GM12878 (cell line): Measurements from ENCODE around the gene TRIP12. TPM values are rescaled to one million over a fixed set of nuclear protein-coding genes. Genes with fewer than 3 reads are reported as not detected.

Experiments used
- ATAC-seq: fragments of 200-7000 bp; cut with Tn5 transposase; 3 replicates; pipeline ENCODE4 v1.9.1; 2020; ENCODE audit warnings: mild to moderate bottlenecking, moderate library complexity
- BruUV-seq: library from RNA; stranded (reverse); fragments of 400-500 nt; replicated peaks from 2 replicates; lab custom pipeline; 2021; lab: Mats Ljungman, UMichigan
- CTCF ChIA-PET: fragments of 300-600 bp; sonication (Branson Sonifier 250); formaldehyde crosslinking; extraction: SDS; loops from one replicate; lab custom pipeline; 2021; ENCODE audit warnings: inconsistent platforms; lab: Yijun Ruan, JAX
- POLR2A ChIA-PET: fragments of 350-600 bp; formaldehyde crosslinking; extraction: SDS; loops from one replicate; lab custom pipeline; 2021; ENCODE audit warnings: inconsistent platforms; lab: Charles Lee
- RAD21 ChIA-PET: fragments of 300-600 bp; sonication (Branson Sonifier 250); formaldehyde crosslinking; loops from one replicate; lab custom pipeline; 2023; ENCODE audit warnings: antibody characterized with exemption; ENCODE audit not compliant: unreplicated experiment; lab: Charles Lee
- SMC1A ChIA-PET: fragments of 300-600 bp; sonication (Branson Sonifier 250); formaldehyde crosslinking; loops from one replicate; lab custom pipeline; 2023; ENCODE audit not compliant: unreplicated experiment, uncharacterized antibody; lab: Charles Lee
- DNase-seq: peaks from one replicate; pipeline ENCODE4 v3.0.0-alpha.2; 2011; ENCODE audit warnings: low read depth, low spot score
- FAIRE-seq: peaks from 3 replicates; lab custom pipeline; 2011; peaks lifted over from hg19 to GRCh38; lab: Jason Lieb, UNC
- H2AFZ ChIP-seq: 2 replicates; pipeline ENCODE4 v1.6.0; 2011; ENCODE audit warnings: low read depth, low read length, control low read depth; ENCODE audit not compliant: control insufficient read depth
- H3K27ac ChIP-seq: 2 replicates; pipeline ENCODE4 v1.5.1; 2011; ENCODE audit warnings: control low read depth; ENCODE audit not compliant: control insufficient read depth, insufficient read depth
- H3K27me3 ChIP-seq, 2 experiments: replicated peaks in 1 of 2; 2 replicates each; pipeline versions ENCODE4 v1.6.0 to v1.6.1; 2011; ENCODE audit warnings: low read length in 1 of 2; ENCODE audit not compliant: control insufficient read depth in 2 of 2, insufficient read depth in 2 of 2
- H3K36me3 ChIP-seq, 2 experiments: 2 replicates each; pipeline ENCODE4 v1.5.1; 2011; ENCODE audit warnings: low read length in 1 of 2; ENCODE audit not compliant: control insufficient read depth in 2 of 2, insufficient read depth in 2 of 2
- H3K4me1 ChIP-seq: 2 replicates; pipeline ENCODE4 v1.6.1; 2011; ENCODE audit warnings: mild to moderate bottlenecking, low read length, moderate library complexity, mixed read lengths; ENCODE audit not compliant: control insufficient read depth, insufficient read depth
- H3K4me2 ChIP-seq: 2 replicates; pipeline ENCODE4 v1.6.0; 2011; ENCODE audit warnings: control low read depth; ENCODE audit not compliant: control insufficient read depth, insufficient read depth
- H3K4me3 ChIP-seq: fragments of 200-600 bp; sonication (generic); 2 replicates; pipeline ENCODE4 v1.5.1; 2016
- H3K79me2 ChIP-seq: 2 replicates; pipeline ENCODE4 v1.6.0; 2011; ENCODE audit warnings: low read length; ENCODE audit not compliant: control insufficient read depth, insufficient read depth
- H3K9ac ChIP-seq: 2 replicates; pipeline ENCODE4 v1.8.0; 2011; ENCODE audit warnings: low read length, control low read depth, mixed read lengths; ENCODE audit not compliant: control insufficient read depth, insufficient read depth
- H3K9me3 ChIP-seq: replicated peaks from 3 replicates; pipeline ENCODE4 v1.5.1; 2011; ENCODE audit warnings: mild to moderate bottlenecking, low read length; ENCODE audit not compliant: control insufficient read depth, insufficient read depth
- H4K20me1 ChIP-seq: 2 replicates; pipeline ENCODE4 v1.6.0; 2011; ENCODE audit not compliant: control insufficient read depth, insufficient read depth
- EGR1 ChIP-seq, 2 experiments: IDR thresholded peaks; 1 replicate in 1 of 2; 2 replicates in 1 of 2; pipeline ENCODE4 v1.6.1; 2011 to 2012; ENCODE audit warnings: low read depth in 2 of 2, low read length in 2 of 2, borderline replicate concordance in 1 of 2, mild to moderate bottlenecking in 1 of 2, moderate library complexity in 1 of 2
- KAT2A ChIP-seq: conservative IDR thresholded peaks from 2 replicates; pipeline ENCODE4 v1.6.1; 2011; ENCODE audit warnings: low read depth, low read length; ENCODE audit not compliant: control insufficient read depth
- MEF2A ChIP-seq: IDR thresholded peaks from 2 replicates; pipeline ENCODE4 v1.6.1; 2011; ENCODE audit warnings: low read depth, mild to moderate bottlenecking, low read length, moderate library complexity; ENCODE audit not compliant: insufficient read depth
- WGBS: methylation state at CpG from one replicate; pipeline ENCODE4 v1.1.6; 2016; ENCODE audit warnings: low lambda C conversion rate; ENCODE audit not compliant: insufficient replicate concordance, insufficient coverage; ENCODE audit errors: missing lambda C conversion rate; 5-methylcytosine and 5-hydroxymethylcytosine counted together
- in situ Hi-C: fragments of 300-500 bp; cut with MboI; formaldehyde crosslinking; loops from 9 replicates; pipeline ENCODE4 v1.14.3; 2018; ENCODE audit warnings: mixed read lengths
- intact Hi-C: fragments of 100-400 bp; cut with micrococcal nuclease; formaldehyde crosslinking; loops from one replicate; pipeline ENCODE4 v1.14.2; 2022; ENCODE audit not compliant: unreplicated experiment
- polyA plus RNA-seq, 11 experiments: library from polyadenylated mRNA; depleted of rRNA in 4 of 11; unstranded in 6 of 11; stranded (reverse) in 5 of 11; fragments of >200 nt; fragmentation: Nextera tagmentation in 4 of 11; fragmentation: Illumina TruSeq in 1 of 11; extraction: Ambion mirVana in 4 of 11; extraction: Trizol in 1 of 11; gene quantifications; 1 replicate in 1 of 11; 2 replicates in 10 of 11; pipeline versions ENCODE4 v1.2.1 to v1.2.3, GENCODE V29; 2011 to 2016; ENCODE audit warnings: inconsistent platforms in 2 of 11, missing spikeins in 2 of 11, low read depth in 1 of 11
- total RNA-seq, 4 experiments: library from RNA; depleted of rRNA in 3 of 4; stranded (reverse); fragments of >200 nt in 3 of 4; fragmentation: Illumina TruSeq in 1 of 4; extraction: Trizol in 1 of 4; gene quantifications; 2 replicates each; pipeline versions ENCODE4 v1.2.1 to v1.2.3, GENCODE V29; 2013 to 2021

The TRIP12 gene
- total and polyA plus RNA-seq, 10 of the 15 experiments (the other 5 are each of a cell fraction or from before 2014, with no cell fraction given): 23.1 to 207 (median 97.0) TPM

DNA sequence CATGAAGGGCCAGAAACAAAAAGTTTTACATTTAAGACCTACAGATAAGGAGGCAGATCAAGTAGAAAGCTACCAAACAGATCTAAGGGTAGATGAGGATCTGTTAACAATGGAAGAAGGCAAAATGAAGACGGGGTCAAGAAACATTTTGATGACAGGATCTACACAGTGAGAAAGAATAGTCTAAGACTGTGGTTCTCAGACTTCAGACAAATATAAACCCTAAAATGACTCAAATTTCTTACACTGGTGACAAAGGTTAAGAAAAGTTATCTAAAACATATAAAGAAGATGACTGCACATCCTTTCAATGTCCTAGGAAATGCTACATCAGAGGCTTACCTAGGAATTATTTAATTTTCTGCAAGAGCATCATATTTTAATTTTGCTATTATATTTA is 34.4 kb downstream of the TRIP12 start:
- intact Hi-C loops: no loop called here
- no peaks in the 10 kb centered on the region for H3K27me3 ChIP-seq
- H3K9ac ChIP-seq: no peak overlapping the region
- ChIA-PET POLR2A (interaction anchor here (1.8 kb wide), 1 partner anchor 11 kb away, joined by 5 read pairs; no protein-coding TSS in a partner anchor), CTCF (interaction anchor here (1.0 to 3.4 kb wide), 3 partner anchors 34 to 86 kb away, joined by 3 to 22 read pairs (median 4); partner anchors contain the start of gene TRIP12), RAD21 (no interaction called here), SMC1A (interaction anchor here (0.8 to 3.2 kb wide), 7 partner anchors 8 to 87 kb away, joined by 3 to 8 read pairs (median 3); no protein-coding TSS in a partner anchor)
- in situ Hi-C loops: no loop called here
- 0% methylated on average over 1 of the region's 1 CpG for WGBS
- no peak for TF ChIP-seq MEF2A
- TF ChIP-seq KAT2A: no peak
- TF ChIP-seq EGR1 (IDR thresholded peaks at IDR 0.05; ENCODE audit: borderline replicate concordance in 1 of 2, low read depth in 2 of 2, low read length in 2 of 2): no peak
- no peak overlapping the region for H3K27ac ChIP-seq
- DNase-seq: no peak
- H3K36me3 ChIP-seq: peaks cover 3 to 4% of the 10 kb centered on the region in 2 experiments; a peak in 2 of 4 replicates
- ATAC-seq: no peak
- no peak overlapping the region for H3K4me3 ChIP-seq
- H3K4me2 ChIP-seq: no peak overlapping the region
- BruUV-seq: no TSS peak
- H4K20me1 ChIP-seq: no peaks in the 10 kb centered on the region
- no peak for FAIRE-seq
- H3K4me1 ChIP-seq: peaks cover 18% of the 10 kb centered on the region; the same call in 1 of the 2 replicates
- H3K9me3 ChIP-seq: no peaks in the 10 kb centered on the region
- peaks cover 75% of the 10 kb centered on the region for H3K79me2 ChIP-seq
- H2AFZ ChIP-seq: no peak overlapping the region
